Esophagus (tissue), 2 donors: ENCODE measurements around the gene SNAP29. TPM values are rescaled to one million over a fixed set of nuclear protein-coding genes. Genes with fewer than 3 reads are reported as not detected.
"Not testable (repeated sequence)": the region's sequence is repeated elsewhere in the genome, so short reads cannot be mapped to it uniquely, and the experiment has no call there.

Source experiments
- H3K27ac ChIP-seq, 2 donors: one replicate each; pipeline ENCODE4 v1.5.1; 2013; ENCODE audit warnings: low read depth in 2 of 2, mild to moderate bottlenecking in 2 of 2, inconsistent platforms in 1 of 2, low read length in 1 of 2, moderate library complexity in 1 of 2
- H3K27me3 ChIP-seq, 2 donors: one replicate each; pipeline ENCODE4 v1.6.1; 2013; ENCODE audit warnings: low read length in 2 of 2, control low read depth in 1 of 2, mild to moderate bottlenecking in 1 of 2; ENCODE audit not compliant: insufficient read depth in 2 of 2, control insufficient read depth in 1 of 2
- H3K36me3 ChIP-seq, 2 donors: one replicate each; pipeline ENCODE4 v1.6.1; 2013; ENCODE audit warnings: low read length in 1 of 2; ENCODE audit not compliant: control insufficient read depth in 2 of 2, insufficient read depth in 2 of 2
- H3K4me1 ChIP-seq, 2 donors: one replicate each; pipeline ENCODE4 v1.6.1; 2013; ENCODE audit warnings: low read length in 1 of 2; ENCODE audit not compliant: control insufficient read depth in 2 of 2, insufficient read depth in 2 of 2
- H3K4me3 ChIP-seq, 2 donors: one replicate each; pipeline ENCODE4 v1.5.1; 2013; ENCODE audit warnings: low read length in 2 of 2, mild to moderate bottlenecking in 2 of 2, low read depth in 1 of 2, moderate library complexity in 1 of 2
- H3K9me3 ChIP-seq, 2 donors: one replicate each; pipeline ENCODE4 v1.6.1; 2013; ENCODE audit warnings: mild to moderate bottlenecking in 2 of 2, low read depth in 1 of 2, low read length in 1 of 2, moderate library complexity in 1 of 2; ENCODE audit not compliant: control insufficient read depth in 2 of 2, insufficient read depth in 1 of 2
- WGBS, 2 donors: extraction: QIAGEN DNeasy Blood & Tissue Kit; methylation state at CpG; one replicate each; pipeline ENCODE4 v1.1.7; 2013; 5-methylcytosine and 5-hydroxymethylcytosine counted together
- polyA plus RNA-seq, 2 donors: library from polyadenylated mRNA; stranded (reverse); fragments of 200-250 nt; gene quantifications; one replicate each; pipeline ENCODE4 v1.2.3, GENCODE V29; 2013
- donor health status: healthy with polysubstance abuse.
- donor health status: Bipolar disorder and iron deficiency.

The SNAP29 gene
- polyA plus RNA-seq, 2 donors = 13.1 to 22.0 TPM

DNA sequence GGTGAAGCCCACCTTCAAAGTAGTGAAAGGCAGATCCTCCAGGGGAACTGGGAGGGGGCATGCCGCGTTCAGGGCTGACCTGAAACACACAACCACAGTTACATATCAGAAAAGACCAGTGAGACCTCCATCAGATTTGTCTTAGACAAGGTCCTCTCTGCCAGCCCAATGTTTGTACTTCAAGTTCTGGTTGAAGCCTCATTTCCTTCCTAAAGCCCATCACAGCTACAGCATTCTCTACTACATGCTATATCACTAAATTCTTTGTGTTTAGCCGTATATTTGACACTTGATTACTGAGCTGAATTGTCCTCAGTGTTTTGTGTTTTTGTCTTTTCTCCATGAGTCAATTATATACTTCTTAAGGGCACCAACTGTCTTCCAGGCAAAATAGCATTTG lies 40.3 kb upstream of the SNAP29 start:
- Histone ChIP-seq H3K4me3 (no peak overlapping the region), H3K9me3 (no peaks in the 10 kb centered on the region), H3K4me1 (no peaks in the 10 kb centered on the region), H3K27ac (no peak overlapping the region), H3K36me3 (peaks cover 7 to 19% of the 10 kb centered on the region in 2 donors), H3K27me3 (no peaks in the 10 kb centered on the region)
- 90% methylated on average over 3 of the region's 3 CpGs for WGBS, 2 donors

- Histone ChIP-seq H3K36me3 (peaks cover 7 to 19% of the 10 kb centered on the region in 2 donors), H3K27me3 (no peaks in the 10 kb centered on the region), H3K27ac (no peak overlapping the region), H3K4me3 (no peak overlapping the region), H3K4me1 (no peaks in the 10 kb centered on the region), H3K9me3 (no peaks in the 10 kb centered on the region)
- WGBS, 2 donors = 97 to 98% methylated on average over 9 of the region's 9 CpGs
Observed at GRCh38 chr22:20819471-20819870, 39.3 kb upstream of the SNAP29 start.

DNA sequence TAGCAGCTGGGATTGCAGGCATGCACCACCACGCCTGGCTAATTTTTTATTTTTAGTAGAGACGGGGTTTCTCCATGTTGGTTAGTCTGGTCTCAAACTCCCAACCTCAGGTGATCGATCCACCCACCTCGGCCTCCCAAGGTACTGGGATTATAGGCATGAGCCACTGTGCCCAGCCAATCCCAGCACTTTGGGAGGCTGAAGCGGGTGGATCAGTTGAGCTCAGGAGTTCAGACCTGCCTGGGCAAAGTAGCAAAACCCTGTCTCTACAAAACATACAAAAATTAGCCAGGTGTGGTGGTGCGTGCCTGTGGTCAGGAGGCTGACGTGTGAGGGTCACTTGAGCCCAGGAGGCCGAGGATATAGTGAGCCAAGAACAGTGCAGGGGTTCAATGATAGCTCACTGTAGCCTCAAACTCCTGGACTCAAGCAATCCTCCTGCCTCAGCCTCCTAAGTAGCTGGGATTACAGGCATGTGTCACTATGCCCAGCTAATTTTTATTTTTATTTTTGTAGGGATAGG lies 37.0 kb upstream of the SNAP29 start:
- not testable (repeated sequence) for H3K27me3 ChIP-seq, H3K27ac ChIP-seq, H3K4me1 ChIP-seq, H3K4me3 ChIP-seq, H3K9me3 ChIP-seq
- WGBS, 2 donors = 95 to 99% methylated on average over 8 of the region's 8 CpGs
- peaks cover under 1 to 14% of the 10 kb centered on the region in 2 donors for H3K36me3 ChIP-seq

DNA sequence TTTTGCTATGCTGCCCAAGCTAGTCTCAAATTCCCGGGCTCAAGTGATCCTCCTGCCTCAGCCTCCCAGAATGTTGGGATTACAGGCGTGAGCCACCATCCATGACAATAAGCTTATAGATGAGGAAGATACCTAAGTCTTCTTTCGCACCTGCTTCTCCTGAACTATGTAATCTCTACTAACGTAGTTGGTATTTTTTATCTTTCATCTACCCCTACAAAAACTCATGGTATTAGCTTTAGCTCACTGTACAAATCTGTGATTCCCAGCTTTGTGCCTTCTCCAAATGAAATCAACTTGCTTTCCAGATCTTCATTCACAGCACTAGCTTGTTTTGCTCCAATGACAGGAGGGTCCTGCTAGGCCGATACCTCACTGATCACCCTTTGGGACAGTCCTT lies 36.6 kb upstream of the SNAP29 start:
- WGBS, 2 donors = 97 to 98% methylated on average over 5 of the region's 5 CpGs
- H3K36me3 ChIP-seq = peaks cover 0 to 13% of the 10 kb centered on the region in 2 donors
- no peaks in the 10 kb centered on the region for H3K9me3 ChIP-seq
- no peak overlapping the region for H3K27ac ChIP-seq
- H3K4me3 ChIP-seq = no peak overlapping the region
- no peaks in the 10 kb centered on the region for H3K4me1 ChIP-seq
- H3K27me3 ChIP-seq = no peaks in the 10 kb centered on the region

DNA sequence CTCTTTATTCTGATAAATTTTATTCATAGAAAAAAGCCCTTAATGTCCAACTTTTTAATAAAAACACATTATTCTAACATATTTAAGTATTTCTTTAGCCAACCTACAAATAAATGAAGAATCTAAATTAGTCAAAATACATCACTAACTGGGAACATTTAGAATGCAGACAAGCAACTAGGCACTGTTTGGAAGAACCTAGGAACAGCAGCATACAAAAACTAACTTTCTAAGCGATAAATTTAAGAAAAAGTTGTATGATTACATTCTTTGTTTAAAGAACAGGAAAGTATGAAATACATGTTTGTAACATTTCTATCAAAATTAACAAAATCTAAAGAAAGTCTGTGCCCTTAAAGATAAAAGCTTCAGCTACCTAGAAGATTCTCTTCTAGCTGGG lies 35.5 kb upstream of the SNAP29 start:
- H3K4me1 ChIP-seq = no peaks in the 10 kb centered on the region
- H3K36me3 ChIP-seq = peaks cover 0 to 12% of the 10 kb centered on the region in 2 donors
- no peak overlapping the region for H3K4me3 ChIP-seq
- no peaks in the 10 kb centered on the region for H3K27me3 ChIP-seq
- H3K9me3 ChIP-seq = no peaks in the 10 kb centered on the region
- H3K27ac ChIP-seq = no peak overlapping the region
- 98 to 100% methylated on average over 1 of the region's 1 CpG for WGBS, 2 donors

DNA sequence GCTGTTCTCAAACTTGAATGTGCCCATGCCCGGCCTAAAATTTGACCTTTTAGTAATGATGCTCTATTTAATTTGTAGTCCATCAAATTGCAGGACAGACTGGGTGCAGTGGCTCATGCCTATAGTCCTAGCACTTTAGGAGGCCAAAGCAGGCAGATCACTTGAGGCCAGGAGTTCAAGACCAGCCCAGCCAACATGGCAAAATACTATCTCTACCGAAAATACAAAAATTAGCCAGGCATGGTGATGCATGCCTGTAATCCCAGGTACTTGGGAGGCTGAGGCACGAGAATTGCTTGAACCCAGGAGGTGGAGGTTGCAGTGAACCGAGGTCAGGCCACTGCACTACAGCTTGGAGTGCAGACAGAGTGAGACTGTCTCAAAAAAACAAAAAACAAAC lies 33.6 kb upstream of the SNAP29 start:
- H3K27me3 ChIP-seq, H3K4me3 ChIP-seq, H3K4me1 ChIP-seq, H3K27ac ChIP-seq, H3K9me3 ChIP-seq, H3K36me3 ChIP-seq: not testable (repeated sequence)
- WGBS, 2 donors = 97% methylated on average over 4 of the region's 4 CpGs

DNA sequence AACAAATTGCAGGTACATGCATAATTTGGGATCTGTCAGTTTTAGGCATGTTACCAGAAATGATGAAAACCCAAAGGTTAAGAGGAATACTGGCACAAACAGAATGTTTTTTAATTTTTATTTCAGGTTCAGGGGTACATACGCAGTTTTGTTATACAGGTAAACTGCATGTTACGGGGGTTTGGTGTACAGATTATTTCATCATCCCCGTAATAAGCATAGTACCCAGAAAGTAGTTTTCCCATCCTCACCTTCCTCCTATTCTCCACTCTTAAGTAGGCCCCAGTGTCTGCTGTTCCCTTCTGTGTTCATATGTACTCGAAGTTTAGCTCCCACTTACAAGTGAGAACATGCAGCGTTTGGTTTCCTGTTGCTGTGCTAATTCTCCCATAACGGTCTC lies 33.2 kb upstream of the SNAP29 start:
- Histone ChIP-seq H3K4me3 (no peak overlapping the region), H3K27me3 (no peaks in the 10 kb centered on the region), H3K9me3 (no peaks in the 10 kb centered on the region), H3K4me1 (no peaks in the 10 kb centered on the region), H3K36me3 (peaks cover 0 to 5% of the 10 kb centered on the region in 2 donors), H3K27ac (no peak overlapping the region)
- 87% methylated on average over 6 of the region's 6 CpGs for WGBS, 2 donors

DNA sequence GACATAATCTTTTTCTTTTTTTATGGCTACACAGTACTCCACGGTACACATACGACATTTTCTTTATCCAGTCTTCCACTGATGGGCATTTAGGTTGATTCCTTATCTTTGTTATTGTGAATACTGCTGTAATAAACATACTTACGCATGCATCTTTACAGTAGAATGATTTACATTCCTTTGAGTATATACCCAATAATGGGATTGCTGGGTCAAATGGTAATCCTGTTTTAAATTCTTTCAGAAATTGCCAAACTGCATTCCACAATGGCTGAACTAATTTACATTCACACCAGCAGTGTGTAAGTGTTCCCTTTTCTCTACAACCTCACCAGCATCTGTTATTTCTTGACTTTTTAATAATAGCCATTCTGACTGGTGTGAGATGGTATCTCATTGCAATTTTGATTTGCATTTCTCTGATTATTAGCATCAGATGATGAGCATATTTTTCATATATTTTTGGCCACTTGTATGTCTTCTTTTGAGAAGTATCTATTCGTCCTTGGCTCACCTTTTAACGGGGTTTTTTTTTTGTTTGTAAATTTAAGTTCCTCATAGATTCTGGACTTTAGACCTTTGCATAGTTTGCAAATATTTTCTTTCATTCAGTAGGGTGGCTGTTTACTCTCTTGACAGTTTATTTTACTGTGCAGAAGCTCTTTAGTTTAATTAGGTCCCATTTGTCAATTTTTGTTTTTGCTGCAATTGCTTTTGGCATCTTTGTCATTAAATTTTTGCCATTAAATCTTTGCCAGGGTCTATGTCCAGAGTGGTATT lies 32.2 kb upstream of the SNAP29 start:
- 93 to 96% methylated on average over 5 of the region's 5 CpGs for WGBS, 2 donors
- not testable (repeated sequence) for H3K4me3 ChIP-seq, H3K27ac ChIP-seq, H3K27me3 ChIP-seq, H3K36me3 ChIP-seq, H3K4me1 ChIP-seq, H3K9me3 ChIP-seq

- no peak overlapping the region for H3K4me3 ChIP-seq
- H3K27me3 ChIP-seq = no peaks in the 10 kb centered on the region
- no peaks in the 10 kb centered on the region for H3K4me1 ChIP-seq
- H3K27ac ChIP-seq = no peak overlapping the region
- H3K36me3 ChIP-seq = peaks cover 0 to 10% of the 10 kb centered on the region in 2 donors
- 96 to 97% methylated on average over 3 of the region's 3 CpGs for WGBS, 2 donors
- no peaks in the 10 kb centered on the region for H3K9me3 ChIP-seq
Observed at GRCh38 chr22:20829491-20830134, 29.2 kb upstream of the SNAP29 start.
